ENCODE data around the gene PLEKHG5.

DNA sequence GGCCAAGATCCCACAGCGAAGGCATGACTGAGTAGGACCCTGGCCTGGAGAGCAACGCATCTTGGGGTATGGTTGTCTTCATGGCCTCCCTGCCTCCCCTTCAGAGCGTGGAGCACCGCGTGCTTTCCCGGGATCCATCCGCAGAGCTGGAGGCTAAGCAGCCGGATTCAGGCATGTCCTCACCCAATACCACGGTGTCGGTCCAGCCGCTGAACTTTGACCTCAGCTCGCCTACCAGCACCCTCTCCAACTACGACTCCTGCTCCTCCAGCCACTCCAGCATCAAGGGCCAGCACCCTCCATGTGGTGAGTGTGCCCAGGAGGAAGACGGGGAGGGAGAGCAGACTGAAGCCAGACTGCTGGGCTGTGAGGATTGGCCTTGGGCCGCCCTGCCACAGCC, 47.1 kb downstream of the PLEKHG5 start:
- TF ChIP-seq, protein P1, sequence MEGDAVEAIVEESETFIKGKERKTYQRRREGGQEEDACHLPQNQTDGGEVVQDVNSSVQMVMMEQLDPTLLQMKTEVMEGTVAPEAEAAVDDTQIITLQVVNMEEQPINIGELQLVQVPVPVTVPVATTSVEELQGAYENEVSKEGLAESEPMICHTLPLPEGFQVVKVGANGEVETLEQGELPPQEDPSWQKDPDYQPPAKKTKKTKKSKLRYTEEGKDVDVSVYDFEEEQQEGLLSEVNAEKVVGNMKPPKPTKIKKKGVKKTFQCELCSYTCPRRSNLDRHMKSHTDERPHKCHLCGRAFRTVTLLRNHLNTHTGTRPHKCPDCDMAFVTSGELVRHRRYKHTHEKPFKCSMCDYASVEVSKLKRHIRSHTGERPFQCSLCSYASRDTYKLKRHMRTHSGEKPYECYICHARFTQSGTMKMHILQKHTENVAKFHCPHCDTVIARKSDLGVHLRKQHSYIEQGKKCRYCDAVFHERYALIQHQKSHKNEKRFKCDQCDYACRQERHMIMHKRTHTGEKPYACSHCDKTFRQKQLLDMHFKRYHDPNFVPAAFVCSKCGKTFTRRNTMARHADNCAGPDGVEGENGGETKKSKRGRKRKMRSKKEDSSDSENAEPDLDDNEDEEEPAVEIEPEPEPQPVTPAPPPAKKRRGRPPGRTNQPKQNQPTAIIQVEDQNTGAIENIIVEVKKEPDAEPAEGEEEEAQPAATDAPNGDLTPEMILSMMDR (conservative IDR thresholded peaks at IDR 0.05; ENCODE audit: low read depth, low read length), result no peak
- no peak for TF ChIP-seq EZH2 (IDR thresholded peaks at IDR 0.05; ENCODE audit: borderline replicate concordance, low read depth, low read length, poor library complexity, severe bottlenecking)
